H9 (cell line): Measurements from ENCODE around the gene AFF2. TPM values are rescaled to one million over a fixed set of nuclear protein-coding genes. Genes with fewer than 3 reads are reported as not detected.

ENCODE experiments used
- DNase-seq: peaks from one replicate; pipeline ENCODE4 v3.0.0-alpha.2; 2017
- H2AFZ ChIP-seq: one replicate; pipeline ENCODE4 v1.6.1; 2013; ENCODE audit warnings: mild to moderate bottlenecking, low read length, control low read depth, moderate library complexity
- H2AK5ac ChIP-seq: 2 replicates; pipeline ENCODE4 v1.6.1; 2013; ENCODE audit warnings: low read length, control low read depth, mixed read lengths; ENCODE audit not compliant: insufficient read length
- H2BK120ac ChIP-seq: one replicate; pipeline ENCODE4 v1.6.1; 2013; ENCODE audit warnings: low read depth, mild to moderate bottlenecking, low read length, control low read depth, inconsistent platforms; ENCODE audit not compliant: poor library complexity, severe bottlenecking
- H2BK12ac ChIP-seq: 2 replicates; pipeline ENCODE4 v1.6.1; 2013; ENCODE audit warnings: low read length, control low read depth, mixed read lengths, low read depth; ENCODE audit not compliant: insufficient read length
- H2BK15ac ChIP-seq: 2 replicates; pipeline ENCODE4 v1.6.1; 2013; ENCODE audit warnings: low read depth, low read length, control low read depth
- H2BK20ac ChIP-seq: one replicate; pipeline ENCODE4 v1.6.1; 2013; ENCODE audit warnings: low read depth, mild to moderate bottlenecking, low read length, control low read depth, inconsistent platforms; ENCODE audit not compliant: poor library complexity, severe bottlenecking
- H2BK5ac ChIP-seq: 2 replicates; pipeline ENCODE4 v1.6.1; 2013; ENCODE audit warnings: low read length, control low read depth, mixed read lengths; ENCODE audit not compliant: insufficient read length
- H3K14ac ChIP-seq: 2 replicates; pipeline ENCODE4 v1.6.1; 2013; ENCODE audit warnings: low read length, control low read depth; ENCODE audit not compliant: insufficient read depth
- H3K18ac ChIP-seq: 2 replicates; pipeline ENCODE4 v1.6.1; 2013; ENCODE audit warnings: low read depth, mild to moderate bottlenecking, mixed read lengths, low read length, control low read depth; ENCODE audit not compliant: insufficient read length
- H3K23ac ChIP-seq: 2 replicates; pipeline ENCODE4 v1.6.1; 2013; ENCODE audit warnings: low read length, control low read depth, mixed read lengths, low read depth; ENCODE audit not compliant: insufficient read length
- H3K23me2 ChIP-seq: 2 replicates; pipeline ENCODE4 v1.6.1; 2013; ENCODE audit warnings: low read depth, mild to moderate bottlenecking, mixed read lengths, low read length, control low read depth; ENCODE audit not compliant: insufficient read length, poor library complexity, severe bottlenecking
- H3K27ac ChIP-seq: 2 replicates; pipeline ENCODE4 v1.5.1; 2013; ENCODE audit warnings: low read length, control low read depth, mixed read lengths, low read depth; ENCODE audit not compliant: insufficient read length
- H3K27me3 ChIP-seq: 2 replicates; pipeline ENCODE4 v1.6.1; 2013; ENCODE audit warnings: low read length, control low read depth, inconsistent platforms; ENCODE audit not compliant: insufficient read depth
- H3K4ac ChIP-seq: 2 replicates; pipeline ENCODE4 v1.6.1; 2013; ENCODE audit warnings: low read depth, mild to moderate bottlenecking, control low read depth, inconsistent platforms, low read length, moderate library complexity
- H3K4me1 ChIP-seq: 2 replicates; pipeline ENCODE4 v1.6.1; 2013; ENCODE audit warnings: low read length, control low read depth, inconsistent platforms; ENCODE audit not compliant: insufficient read depth
- H3K4me2 ChIP-seq: 2 replicates; pipeline ENCODE4 v1.6.1; 2013; ENCODE audit warnings: low read length, control low read depth, mixed read lengths; ENCODE audit not compliant: insufficient read length, insufficient read depth
- H3K56ac ChIP-seq: 2 replicates; pipeline ENCODE4 v1.6.1; 2013; ENCODE audit warnings: low read depth, mild to moderate bottlenecking, mixed read lengths, low read length, control low read depth; ENCODE audit not compliant: insufficient read length
- H3K79me1 ChIP-seq: 2 replicates; pipeline ENCODE4 v1.6.1; 2013; ENCODE audit warnings: low read depth, mild to moderate bottlenecking, moderate library complexity, low read length, control low read depth, inconsistent platforms; ENCODE audit not compliant: insufficient read depth, poor library complexity, severe bottlenecking
- H3K79me2 ChIP-seq: 2 replicates; pipeline ENCODE4 v1.6.1; 2013; ENCODE audit warnings: low read length, control low read depth, inconsistent platforms; ENCODE audit not compliant: insufficient read depth
- H3K9ac ChIP-seq: 2 replicates; pipeline ENCODE4 v1.6.1; 2013; ENCODE audit warnings: low read length, control low read depth, mixed read lengths; ENCODE audit not compliant: insufficient read length; ENCODE audit errors: extremely low read depth
- H3K9me3 ChIP-seq: one replicate; pipeline ENCODE4 v1.6.1; 2013; ENCODE audit warnings: low read depth, low read length, inconsistent platforms; ENCODE audit not compliant: control insufficient read depth
- H3T11ph ChIP-seq: one replicate; pipeline ENCODE4 v1.6.1; 2013; ENCODE audit warnings: mild to moderate bottlenecking, low read length, control low read depth, inconsistent platforms
- H4K20me1 ChIP-seq: one replicate; pipeline ENCODE4 v1.6.1; 2013; ENCODE audit not compliant: control insufficient read depth, insufficient read length, insufficient read depth
- H4K5ac ChIP-seq: 2 replicates; pipeline ENCODE4 v1.6.1; 2013; ENCODE audit warnings: low read depth, mild to moderate bottlenecking, mixed read lengths, low read length, control low read depth; ENCODE audit not compliant: insufficient read length
- H4K8ac ChIP-seq: replicated peaks from 2 replicates; pipeline ENCODE4 v1.6.1; 2013; ENCODE audit warnings: low read length, control low read depth, mixed read lengths, low read depth; ENCODE audit not compliant: insufficient read length
- H4K91ac ChIP-seq: 2 replicates; pipeline ENCODE4 v1.6.1; 2013; ENCODE audit warnings: low read depth, mild to moderate bottlenecking, moderate library complexity, mixed read lengths, low read length, control low read depth; ENCODE audit not compliant: insufficient read length
- H3K27ac Mint-ChIP-seq, 3 experiments: 2 replicates in 2 of 3; 3 replicates in 1 of 3; pipeline ENCODE4 v1.8.0; 2020 to 2021; ENCODE audit warnings: mixed read lengths in 3 of 3, mild to moderate bottlenecking in 1 of 3, moderate library complexity in 1 of 3
- H3K27me3 Mint-ChIP-seq: 2 replicates; pipeline ENCODE4 v1.8.0; 2021; ENCODE audit warnings: low read depth, mild to moderate bottlenecking, moderate library complexity, mixed read lengths
- H3K36me3 Mint-ChIP-seq, 3 experiments: 2 replicates in 2 of 3; 3 replicates in 1 of 3; pipeline ENCODE4 v1.8.0; 2020 to 2021; ENCODE audit warnings: low read depth in 3 of 3, mixed read lengths in 3 of 3; ENCODE audit not compliant: insufficient read depth in 1 of 3
- H3K4me1 Mint-ChIP-seq, 2 experiments: 2 replicates each; pipeline ENCODE4 v1.8.0; 2020; ENCODE audit warnings: mixed read lengths in 2 of 2
- H3K4me3 Mint-ChIP-seq, 2 experiments: 2 replicates in 1 of 2; 3 replicates in 1 of 2; pipeline ENCODE4 v1.8.0; 2020 to 2021; ENCODE audit warnings: mild to moderate bottlenecking in 2 of 2, mixed read lengths in 2 of 2, moderate library complexity in 1 of 2
- H3K9me3 Mint-ChIP-seq, 2 experiments: 2 replicates in 1 of 2; 3 replicates in 1 of 2; pipeline ENCODE4 v1.8.0; 2020; ENCODE audit warnings: mild to moderate bottlenecking in 2 of 2, mixed read lengths in 2 of 2, moderate library complexity in 1 of 2
- CTCF ChIP-seq: fragments of 200-600 bp; sonication (generic); conservative IDR thresholded peaks from 3 replicates; pipeline ENCODE4 v1.8.0; 2021; ENCODE audit warnings: antibody characterized with exemption, mild to moderate bottlenecking
- WGBS: extraction: QIAGEN DNeasy Blood & Tissue Kit; methylation state at CpG from one replicate; pipeline ENCODE4 v1.1.7; 2013; ENCODE audit warnings: missing lambda C conversion rate, low lambda C conversion rate, mixed read lengths; ENCODE audit not compliant: insufficient read length; ENCODE audit errors: extremely low coverage; 5-methylcytosine and 5-hydroxymethylcytosine counted together
- total RNA-seq: library from RNA; stranded (reverse); gene quantifications from 2 replicates; pipeline ENCODE4 v1.2.1, GENCODE V29; 2021

Gene AFF2
- total RNA-seq, 1 experiment from 2014 or later = 14.6 TPM

- Mint-ChIP-seq H3K9me3 (peaks cover 55 to 56% of the 10 kb centered on the region in 2 experiments), H3K27ac (no peak overlapping the region), H3K27me3 (no peaks in the 10 kb centered on the region; the same call in none of the 2 replicates), H3K36me3 (no peaks in the 10 kb centered on the region; a peak in 1 of 7 replicates), H3K4me1 (peaks cover 0 to 2% of the 10 kb centered on the region in 2 experiments; a peak in 1 of 4 replicates), H3K4me3 (no peak overlapping the region)
- no peak overlapping the region for H4K8ac ChIP-seq
- no peaks in the 10 kb centered on the region for H3K79me2 ChIP-seq
- H2BK12ac ChIP-seq = no peak overlapping the region
- no peak overlapping the region for H2AFZ ChIP-seq
- H2BK5ac ChIP-seq = no peak overlapping the region
- H3K9ac ChIP-seq = no peak overlapping the region
- no peaks in the 10 kb centered on the region for H3K27me3 ChIP-seq
- no peak overlapping the region for H2AK5ac ChIP-seq
- no peak for DNase-seq
- H3K23me2 ChIP-seq = no peaks in the 10 kb centered on the region
- no peak for TF ChIP-seq CTCF
- H2BK120ac ChIP-seq = no peak overlapping the region
- H4K5ac ChIP-seq = no peak overlapping the region
- H2BK20ac ChIP-seq = no peak overlapping the region
- no peaks in the 10 kb centered on the region for H3K4me1 ChIP-seq
- H3K79me1 ChIP-seq = no peaks in the 10 kb centered on the region
- H3K9me3 ChIP-seq = peaks cover 50% of the 10 kb centered on the region
- no peak overlapping the region for H3K14ac ChIP-seq
- no CpG with 5 or more reads among the region's 1 CpG for WGBS
- no peak overlapping the region for H4K91ac ChIP-seq
- H3K18ac ChIP-seq = no peak overlapping the region
- H3K4ac ChIP-seq = no peak overlapping the region
- H3K27ac ChIP-seq = no peak overlapping the region
- H3K23ac ChIP-seq = no peak overlapping the region
- no peak overlapping the region for H2BK15ac ChIP-seq
- H3K4me2 ChIP-seq = no peak overlapping the region
- H4K20me1 ChIP-seq = no peaks in the 10 kb centered on the region
- no peak overlapping the region for H3K56ac ChIP-seq
- no peak overlapping the region for H3T11ph ChIP-seq
Observed at GRCh38 chrX:148872161-148872535, 371.7 kb downstream of the AFF2 start.
